Fibroblast of pulmonary artery (primary cell): ENCODE data around the gene OPRD1.
"Not testable (repeated sequence)": the region's sequence is repeated elsewhere in the genome, so short reads cannot be mapped to it uniquely, and the experiment has no call there.

ENCODE experiments used
- DNase-seq: peaks from one replicate; pipeline ENCODE4 v3.0.0-alpha.2; 2010; ENCODE audit warnings: low read depth
- H3K4me3 ChIP-seq: replicated peaks from 2 replicates; pipeline ENCODE4 v1.5.1; 2011; ENCODE audit warnings: low read depth, mild to moderate bottlenecking, control low read depth, low read length, moderate library complexity
- CTCF ChIP-seq: IDR thresholded peaks from 2 replicates; pipeline ENCODE4 v1.5.1; 2011; ENCODE audit warnings: mild to moderate bottlenecking, control low read depth, low read length, inconsistent platforms; ENCODE audit errors: missing control alignments

Gene OPRD1

GRCh38 chr1:28862571-28863403 lies 50.8 kb downstream of the OPRD1 start:
- DNase-seq: no peak
- no peak for TF ChIP-seq CTCF
- no peak overlapping the region for H3K4me3 ChIP-seq

- no peak overlapping the region for H3K4me3 ChIP-seq
- TF ChIP-seq CTCF: no peak
- DNase-seq: no peak
These were observed 52.7 kb downstream of the OPRD1 start for GRCh38 chr1:28864695-28865094.

- TF ChIP-seq CTCF: no peak
- H3K4me3 ChIP-seq: no peak overlapping the region
- DNase-seq: no peak
These were observed 54.2 kb downstream of the OPRD1 start for GRCh38 chr1:28865997-28866650.

- H3K4me3 ChIP-seq: no peak overlapping the region
- TF ChIP-seq CTCF: no peak
- no peak for DNase-seq
These were observed 55.9 kb downstream of the OPRD1 start for GRCh38 chr1:28867850-28868249.

- TF ChIP-seq CTCF: no peak
- no peak overlapping the region for H3K4me3 ChIP-seq
- no peak for DNase-seq
These were observed 58.0 kb downstream of the OPRD1 start for GRCh38 chr1:28869952-28870351.

GRCh38 chr1:28871631-28872401 lies 59.8 kb downstream of the OPRD1 start:
- H3K4me3 ChIP-seq: no peak overlapping the region
- no peak for DNase-seq
- TF ChIP-seq CTCF: no peak

- not testable (repeated sequence) for DNase-seq, H3K4me3 ChIP-seq
These were observed 63.2 kb downstream of the OPRD1 start for GRCh38 chr1:28875134-28875533.
